Astrocyte of the cerebellum (primary cell): ENCODE results near the gene AOAH.

Experiments
- DNase-seq: peaks from one replicate; pipeline ENCODE4 v3.0.0-alpha.2; 2011; ENCODE audit warnings: low read depth
- H3K4me3 ChIP-seq: 2 replicates; pipeline ENCODE4 v1.5.1; 2011; ENCODE audit warnings: mild to moderate bottlenecking, low read depth, low read length, moderate library complexity
- in situ Hi-C: cut with HindIII; loops from 2 replicates; pipeline ENCODE4 v1.10.0; 2017; ENCODE audit warnings: low sequenced_read_pairs
- TF ChIP-seq, protein P1 (sequence below): IDR thresholded peaks from 2 replicates; pipeline ENCODE4 v1.5.1; 2012; ENCODE audit warnings: low read length, low read depth, moderate library complexity, mild to moderate bottlenecking; ENCODE audit errors: missing control alignments

Gene AOAH

DNA sequence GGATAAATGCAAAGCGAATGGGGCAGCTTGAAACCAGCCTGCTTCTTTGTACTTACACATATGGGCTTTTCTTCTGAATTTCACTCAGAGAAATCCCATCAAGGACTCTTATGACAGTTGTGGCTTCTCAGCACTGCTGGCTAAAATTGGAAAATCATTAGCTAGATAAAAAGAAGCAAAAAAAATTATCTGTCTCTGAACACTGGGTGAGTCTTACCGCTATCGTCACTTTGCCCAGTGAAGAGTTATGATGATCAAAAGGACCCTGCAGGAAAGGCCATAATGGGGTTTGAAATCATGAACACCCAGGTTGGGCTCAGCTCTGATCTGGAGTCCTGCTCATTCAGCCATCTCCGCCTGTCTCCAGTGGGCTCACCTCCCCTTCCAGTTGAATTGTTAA lies 34.3 kb downstream of the AOAH start:
- in situ Hi-C loops = no loop called here
- no peak overlapping the region for H3K4me3 ChIP-seq
- TF ChIP-seq, protein P1, sequence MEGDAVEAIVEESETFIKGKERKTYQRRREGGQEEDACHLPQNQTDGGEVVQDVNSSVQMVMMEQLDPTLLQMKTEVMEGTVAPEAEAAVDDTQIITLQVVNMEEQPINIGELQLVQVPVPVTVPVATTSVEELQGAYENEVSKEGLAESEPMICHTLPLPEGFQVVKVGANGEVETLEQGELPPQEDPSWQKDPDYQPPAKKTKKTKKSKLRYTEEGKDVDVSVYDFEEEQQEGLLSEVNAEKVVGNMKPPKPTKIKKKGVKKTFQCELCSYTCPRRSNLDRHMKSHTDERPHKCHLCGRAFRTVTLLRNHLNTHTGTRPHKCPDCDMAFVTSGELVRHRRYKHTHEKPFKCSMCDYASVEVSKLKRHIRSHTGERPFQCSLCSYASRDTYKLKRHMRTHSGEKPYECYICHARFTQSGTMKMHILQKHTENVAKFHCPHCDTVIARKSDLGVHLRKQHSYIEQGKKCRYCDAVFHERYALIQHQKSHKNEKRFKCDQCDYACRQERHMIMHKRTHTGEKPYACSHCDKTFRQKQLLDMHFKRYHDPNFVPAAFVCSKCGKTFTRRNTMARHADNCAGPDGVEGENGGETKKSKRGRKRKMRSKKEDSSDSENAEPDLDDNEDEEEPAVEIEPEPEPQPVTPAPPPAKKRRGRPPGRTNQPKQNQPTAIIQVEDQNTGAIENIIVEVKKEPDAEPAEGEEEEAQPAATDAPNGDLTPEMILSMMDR = no peak
- DNase-seq = no peak

DNA sequence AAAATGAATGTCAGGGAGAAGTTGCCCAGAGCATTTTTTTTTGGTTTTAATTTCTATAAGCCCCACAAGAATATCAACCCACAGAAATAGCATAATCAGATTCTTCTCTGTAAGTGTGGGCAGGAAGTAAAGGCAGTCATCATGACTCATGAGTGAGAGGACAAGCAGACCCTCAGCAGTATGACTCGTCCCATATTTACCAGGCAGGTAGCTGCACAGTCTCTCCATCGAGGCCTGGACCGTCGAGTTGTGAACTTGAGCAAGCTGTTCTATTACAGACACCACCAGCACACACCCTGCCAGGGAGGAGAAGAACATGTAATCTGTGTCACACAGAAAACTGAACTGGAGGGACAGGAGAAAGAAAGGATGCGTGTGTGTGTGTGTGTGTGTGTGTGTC lies 37.8 kb downstream of the AOAH start:
- TF ChIP-seq, protein P1 = no peak
- no peak overlapping the region for H3K4me3 ChIP-seq
- DNase-seq = no peak
- in situ Hi-C loops = no loop called here

DNA sequence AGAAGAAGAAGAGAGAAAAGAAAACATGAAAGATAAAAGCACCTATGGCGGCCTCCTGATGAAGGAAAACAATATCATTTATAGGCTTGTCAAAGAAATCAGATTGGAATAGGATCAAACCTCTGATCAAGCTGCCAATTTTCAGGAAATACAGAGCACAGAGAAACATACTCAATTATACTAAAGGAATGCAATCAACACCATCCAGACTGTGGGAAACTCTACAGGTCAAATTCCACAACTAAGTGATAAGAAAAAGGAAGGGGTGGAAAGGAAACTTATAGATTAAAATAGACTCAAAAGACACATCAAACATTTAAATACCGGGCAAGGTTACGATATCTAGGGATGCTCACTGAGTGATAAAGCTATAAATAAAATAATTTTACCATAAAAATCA lies 39.3 kb downstream of the AOAH start:
- in situ Hi-C loops = no loop called here
- no peak overlapping the region for H3K4me3 ChIP-seq
- DNase-seq = no peak
- TF ChIP-seq, protein P1 = no peak

DNA sequence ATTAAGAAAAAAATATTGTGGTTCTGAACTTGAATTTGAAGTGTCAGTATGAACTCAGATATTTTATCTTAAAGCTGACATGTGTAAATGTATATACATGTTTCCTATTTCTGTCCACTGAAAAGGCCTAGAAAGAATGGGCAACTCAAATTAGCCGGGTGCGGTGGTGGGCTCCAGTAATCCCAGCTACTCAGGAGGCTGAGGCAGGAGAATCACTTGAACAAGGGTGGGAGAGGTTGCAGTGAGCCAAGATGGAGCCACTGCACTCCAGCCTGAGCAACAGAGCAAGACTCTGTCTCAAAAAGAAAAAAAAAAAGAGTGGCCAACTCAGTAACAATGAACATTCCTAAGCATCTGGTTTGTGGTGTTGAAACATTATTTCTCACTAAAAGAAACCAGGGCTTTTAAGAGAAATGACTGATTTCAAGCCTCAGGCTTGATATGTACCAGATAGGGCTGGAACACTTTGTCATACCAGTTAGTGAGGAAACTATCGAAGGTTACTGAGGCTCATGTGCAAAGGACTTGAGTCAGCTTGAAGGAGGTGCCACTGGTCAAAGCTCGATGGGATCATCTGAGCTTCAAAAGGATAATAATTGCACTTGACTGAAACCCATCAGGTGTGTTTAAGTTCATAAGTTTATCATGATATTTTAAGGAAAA lies 40.5 kb downstream of the AOAH start:
- in situ Hi-C loops = no loop called here
- no peak overlapping the region for H3K4me3 ChIP-seq
- TF ChIP-seq, protein P1 = no peak
- no peak for DNase-seq

DNA sequence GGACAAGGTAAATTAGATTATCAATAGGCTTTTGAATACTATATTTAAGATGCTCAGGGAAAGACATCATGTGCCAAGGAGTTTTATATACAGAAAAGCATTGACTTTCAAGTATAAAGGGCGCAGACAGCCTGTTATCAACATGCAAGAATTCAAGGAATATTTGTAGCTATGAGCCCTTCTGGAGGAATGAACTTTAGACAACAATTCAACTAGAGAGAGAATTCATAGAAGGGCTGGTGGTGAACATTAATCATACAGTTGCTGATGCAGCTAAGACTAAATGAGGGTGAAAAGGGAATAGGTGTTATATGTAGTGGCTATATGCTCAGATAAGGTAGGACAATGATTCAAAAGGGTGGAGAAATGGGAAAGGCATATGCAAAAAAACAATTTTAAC lies 41.2 kb downstream of the AOAH start:
- H3K4me3 ChIP-seq = no peak overlapping the region
- DNase-seq = no peak
- TF ChIP-seq, protein P1 = no peak
- in situ Hi-C loops = no loop called here

DNA sequence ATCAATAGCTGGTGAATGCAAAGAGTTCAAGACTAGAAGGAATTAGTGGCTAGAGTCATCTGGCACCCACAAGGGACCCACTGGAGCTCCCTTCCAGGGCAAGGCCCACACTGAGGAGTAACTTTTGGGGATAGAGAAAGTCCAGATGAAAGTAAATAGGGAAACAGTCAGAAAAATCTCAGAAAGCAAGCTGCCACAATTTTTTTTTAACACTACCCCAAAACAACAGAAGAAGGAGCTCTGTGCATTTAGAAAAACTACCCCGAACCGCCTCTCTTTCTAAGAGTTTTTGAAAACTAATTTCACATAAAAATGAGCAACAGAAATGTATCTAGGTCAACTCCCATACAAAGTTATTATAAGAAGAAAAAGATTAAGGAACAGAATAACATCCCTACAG lies 42.2 kb downstream of the AOAH start:
- no peak overlapping the region for H3K4me3 ChIP-seq
- DNase-seq = no peak
- TF ChIP-seq, protein P1 = no peak
- in situ Hi-C loops = no loop called here
